Fibroblast of the conjunctiva (primary cell): ENCODE data around the gene CELA2A.
"Not testable (repeated sequence)": the region's sequence is repeated elsewhere in the genome, so short reads cannot be mapped to it uniquely, and the experiment has no call there.

Experiments used
- DNase-seq: peaks from one replicate; pipeline ENCODE4 v3.0.0-alpha.2; 2010; ENCODE audit warnings: low read depth

The CELA2A gene

DNA sequence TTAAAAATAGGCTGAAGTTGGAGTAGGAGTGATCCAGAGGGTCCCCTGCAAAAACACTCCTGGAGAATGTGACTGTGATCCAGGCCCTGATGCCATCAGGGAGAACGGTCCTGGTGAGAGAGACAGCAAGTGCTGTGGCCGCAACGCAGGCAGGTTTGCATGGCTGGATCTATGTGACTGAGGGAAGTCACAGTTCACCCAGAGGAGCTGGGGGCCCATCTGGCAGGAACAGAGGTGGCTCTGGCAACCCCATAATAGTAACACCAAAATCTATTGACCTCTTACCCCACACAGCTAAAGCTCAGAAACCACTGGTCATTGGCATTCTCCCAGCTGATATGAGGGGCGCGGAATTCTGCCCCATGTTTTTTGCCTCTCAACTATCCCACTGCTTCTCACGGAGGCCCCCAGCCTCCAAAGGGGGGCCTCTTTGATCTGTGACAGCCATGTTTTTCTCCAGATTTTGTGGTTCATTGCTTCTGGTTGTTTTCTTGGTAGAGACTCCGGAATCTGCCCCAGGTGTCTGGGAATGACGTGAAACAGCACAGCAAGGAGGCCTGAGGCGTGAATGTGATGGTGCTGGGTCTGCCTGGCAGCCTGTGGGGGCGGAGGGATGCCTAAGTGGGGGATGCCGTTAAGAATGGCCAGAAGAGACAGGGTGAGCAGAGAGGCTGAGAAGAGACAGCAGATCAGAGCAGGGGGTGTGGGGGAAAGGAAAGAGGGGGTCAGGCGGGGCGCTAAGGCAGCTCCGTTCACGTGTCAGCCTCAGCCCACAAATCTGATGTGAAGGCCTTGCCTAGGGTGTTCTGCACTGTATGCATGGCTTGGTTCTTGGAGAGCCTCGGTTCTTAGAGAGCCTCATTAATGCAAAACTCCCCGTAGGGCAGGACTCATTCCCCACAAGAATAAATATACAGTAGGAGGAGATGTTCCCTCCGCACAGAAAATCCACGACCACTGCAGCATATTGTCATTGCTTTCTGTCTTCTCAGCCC lies 43.9 kb downstream of the CELA2A start:
- no peak for DNase-seq

DNA sequence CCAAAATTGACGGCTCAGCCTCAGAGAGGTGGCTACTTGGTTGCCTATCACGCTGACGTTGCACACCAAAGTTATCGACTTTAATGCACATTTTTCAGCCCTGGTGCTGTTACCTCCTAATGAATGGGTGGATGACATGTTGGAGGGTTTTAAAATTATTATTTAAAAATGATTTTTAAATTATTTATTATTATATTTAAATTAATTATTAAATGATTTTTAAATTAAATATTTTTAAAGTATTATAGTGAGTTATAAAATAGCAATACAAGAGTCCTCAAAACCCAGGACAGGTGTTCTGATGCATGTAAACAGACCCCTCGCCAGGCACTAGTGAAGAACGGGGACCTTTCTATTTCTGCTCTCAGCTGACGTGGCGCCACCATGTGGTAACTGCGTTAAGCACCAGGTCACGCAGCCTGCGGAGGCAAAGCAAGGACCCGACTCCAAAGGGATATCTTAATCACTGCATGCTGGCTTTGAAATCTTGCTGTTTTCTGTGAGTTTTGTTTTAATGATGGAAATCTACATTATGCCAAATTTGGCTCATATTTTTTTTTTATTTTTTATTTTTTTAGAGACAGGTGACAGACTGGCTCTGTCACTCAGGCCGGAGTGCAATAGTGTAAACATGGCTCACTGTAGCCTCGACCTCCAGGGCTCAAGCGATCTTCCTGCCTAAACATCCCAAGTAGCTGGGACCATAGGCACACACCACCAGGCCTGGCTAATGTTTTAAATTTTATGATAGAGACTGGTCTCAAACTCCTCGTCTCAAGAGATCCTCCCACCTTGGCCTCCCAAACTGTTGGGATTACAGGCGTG lies 44.9 kb downstream of the CELA2A start:
- DNase-seq = peak; percentile 17

DNA sequence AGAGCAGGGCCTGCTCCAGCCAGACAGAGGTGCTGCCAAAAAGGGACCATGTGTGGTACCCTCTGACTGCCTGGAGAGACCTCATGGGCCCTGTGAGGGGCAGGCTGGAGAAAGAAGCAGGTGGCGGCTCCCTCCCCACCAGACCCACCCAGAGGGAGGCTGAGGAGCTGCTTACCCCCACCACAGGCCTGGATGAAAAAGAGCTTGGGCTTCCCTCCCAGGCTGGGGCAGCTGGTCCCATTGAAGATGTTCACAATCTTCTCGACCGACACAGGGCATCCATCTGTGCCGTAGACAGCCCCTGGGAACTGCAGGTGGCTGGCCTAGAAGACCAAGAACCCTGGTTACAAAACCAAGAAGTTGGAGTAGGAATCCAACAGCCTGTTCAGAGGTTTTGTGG lies 47.9 kb downstream of the CELA2A start:
- DNase-seq = no peak

DNA sequence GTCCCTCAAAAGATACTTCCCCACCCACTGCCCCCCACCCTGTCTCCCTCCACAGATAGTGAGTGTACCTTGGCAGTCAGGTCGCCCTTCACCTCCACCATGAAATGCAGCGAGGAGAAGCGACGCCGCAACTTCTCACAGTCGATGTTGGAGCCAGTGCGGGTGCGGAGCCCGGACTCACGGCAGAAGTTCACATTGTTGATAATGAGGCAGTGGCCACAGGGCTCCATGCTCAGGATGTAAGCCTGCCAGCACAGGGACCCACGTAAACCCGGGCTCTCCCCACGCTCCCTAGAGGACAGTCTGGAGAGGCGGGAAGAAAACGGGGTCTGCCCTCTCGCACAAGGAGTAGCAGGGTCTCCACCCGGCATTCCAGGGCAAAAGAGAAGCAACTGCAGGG lies 50.3 kb downstream of the CELA2A start:
- no peak for DNase-seq

DNA sequence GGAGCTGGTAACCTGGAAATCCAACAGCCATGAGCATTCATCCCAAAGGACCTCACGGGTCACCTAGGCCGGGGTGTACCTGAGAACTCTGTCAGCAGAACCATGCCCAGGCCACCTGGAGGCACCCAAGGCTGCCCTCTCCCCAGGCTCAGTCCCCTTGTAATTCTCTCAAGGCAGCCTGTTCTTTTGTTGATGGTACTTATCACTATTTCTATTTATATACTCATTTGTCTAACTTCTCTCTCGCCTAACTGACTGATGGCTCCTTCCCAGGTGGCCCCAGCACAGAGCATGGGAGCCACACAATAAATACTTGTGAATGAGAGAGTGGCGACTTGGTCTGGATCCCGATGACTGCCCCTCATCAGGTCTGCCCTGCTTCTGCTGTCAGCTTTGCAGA lies 50.7 kb downstream of the CELA2A start:
- DNase-seq = no peak

DNA sequence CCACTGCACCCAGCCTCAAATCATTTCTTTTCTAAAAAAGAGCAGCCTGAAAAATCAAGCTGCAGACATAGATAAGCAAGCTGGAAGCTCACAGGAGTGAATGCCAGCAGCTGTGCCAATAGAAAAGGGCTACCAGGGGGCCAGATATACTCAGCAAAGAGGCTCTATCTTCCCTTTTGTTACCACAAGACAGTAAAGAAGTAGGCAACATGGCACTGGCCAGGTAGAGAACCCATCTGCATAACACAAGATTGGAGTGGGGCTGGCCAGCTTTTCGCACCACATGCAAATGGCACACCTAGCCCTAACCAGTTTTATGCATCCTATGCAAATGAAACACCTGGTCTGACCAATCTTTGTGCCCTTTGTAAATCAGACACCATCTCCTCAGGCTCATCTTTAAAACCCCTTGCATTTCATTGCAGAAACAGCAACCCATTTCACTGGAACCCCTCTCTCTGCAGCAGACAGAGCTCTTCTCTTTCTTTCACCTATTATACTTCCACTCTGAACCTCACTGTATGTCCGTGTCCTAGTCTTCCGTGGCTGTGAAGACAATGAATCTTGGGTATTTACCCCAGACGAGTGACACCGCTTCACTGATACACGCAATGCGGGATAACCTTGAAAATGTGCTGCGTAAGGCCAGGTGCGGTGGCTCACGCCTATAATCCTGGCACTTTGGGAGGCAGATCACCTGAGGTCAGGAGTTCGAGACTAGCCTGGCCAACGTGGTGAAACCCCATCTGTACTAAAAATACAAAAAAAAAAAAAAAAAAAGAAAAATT lies 52.4 kb downstream of the CELA2A start:
- no peak for DNase-seq

DNA sequence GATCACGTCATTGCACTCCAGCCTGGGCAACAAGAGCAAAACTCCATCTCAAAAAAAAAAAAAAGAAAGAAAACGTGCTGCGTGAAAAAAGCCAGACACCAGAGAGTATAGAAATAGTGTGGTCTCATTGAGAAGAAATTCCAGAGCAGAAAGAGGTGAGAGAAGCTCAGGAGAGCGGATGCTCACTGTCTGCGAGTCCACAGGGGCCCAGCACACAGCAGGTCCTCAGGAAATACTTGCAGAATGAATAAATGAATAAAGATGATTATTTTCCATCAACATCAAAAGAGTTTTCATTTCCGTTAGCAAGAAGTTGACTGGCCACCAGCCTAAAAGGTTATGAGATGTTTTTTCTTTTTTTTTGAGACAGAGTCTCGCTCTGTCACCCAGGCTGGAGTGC lies 53.1 kb downstream of the CELA2A start:
- no peak for DNase-seq

DNA sequence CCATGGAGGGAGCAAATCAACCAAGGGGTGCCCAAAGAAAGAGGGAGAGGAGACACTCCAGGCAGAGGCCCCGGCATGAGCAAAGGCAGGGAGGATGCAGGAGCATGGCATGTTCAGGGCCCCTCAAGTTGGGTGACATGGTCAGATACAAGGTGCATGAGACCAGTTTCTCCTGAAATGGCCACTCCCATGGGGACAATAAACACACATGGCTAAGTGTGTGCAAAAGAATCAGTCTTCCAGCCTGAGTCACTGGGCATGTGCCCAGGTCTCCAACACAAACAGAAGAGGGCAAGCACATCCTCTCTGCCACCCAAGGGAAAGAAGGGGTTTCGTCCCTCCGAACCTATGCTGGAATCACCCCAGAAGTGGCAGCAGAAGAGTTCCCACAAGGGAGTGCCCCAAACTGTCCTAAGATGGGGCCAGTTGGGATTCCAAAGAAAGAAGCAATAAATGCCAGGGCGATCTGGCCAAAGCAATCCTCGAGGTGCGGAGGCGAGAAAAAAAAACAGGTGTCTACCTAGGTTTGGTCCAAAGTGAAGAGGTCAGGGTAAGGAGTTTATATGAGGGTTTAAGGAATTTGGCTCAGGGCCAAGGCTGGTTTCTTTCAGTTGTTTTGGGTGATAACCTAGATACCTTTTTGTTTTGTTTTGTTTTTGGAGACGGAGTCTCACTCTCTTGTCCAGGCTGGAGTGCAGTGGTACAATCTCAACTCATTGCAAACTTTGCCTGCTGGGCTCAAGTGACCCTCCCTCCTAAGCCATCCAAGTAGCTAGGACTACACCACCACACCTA lies 54.3 kb downstream of the CELA2A start:
- DNase-seq = no peak

DNA sequence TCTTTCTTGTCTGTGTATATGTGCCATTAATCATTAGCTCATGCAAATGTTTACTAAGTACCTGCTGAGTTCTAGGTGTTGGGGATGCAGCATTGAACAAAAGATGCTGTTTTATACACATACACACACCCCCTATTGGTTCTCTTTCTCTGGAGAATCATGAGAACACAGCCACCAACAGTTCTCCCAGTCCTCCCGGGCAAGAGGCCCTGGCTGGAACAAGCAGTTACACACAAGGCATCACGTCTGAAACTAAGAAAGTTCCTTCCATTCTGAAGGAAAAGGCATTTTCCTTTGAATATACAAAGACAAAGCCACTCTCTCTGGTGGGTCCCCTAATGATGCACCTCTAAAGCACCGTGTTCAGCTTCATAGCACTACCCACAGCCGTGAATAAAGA lies 56.7 kb downstream of the CELA2A start:
- DNase-seq = no peak

DNA sequence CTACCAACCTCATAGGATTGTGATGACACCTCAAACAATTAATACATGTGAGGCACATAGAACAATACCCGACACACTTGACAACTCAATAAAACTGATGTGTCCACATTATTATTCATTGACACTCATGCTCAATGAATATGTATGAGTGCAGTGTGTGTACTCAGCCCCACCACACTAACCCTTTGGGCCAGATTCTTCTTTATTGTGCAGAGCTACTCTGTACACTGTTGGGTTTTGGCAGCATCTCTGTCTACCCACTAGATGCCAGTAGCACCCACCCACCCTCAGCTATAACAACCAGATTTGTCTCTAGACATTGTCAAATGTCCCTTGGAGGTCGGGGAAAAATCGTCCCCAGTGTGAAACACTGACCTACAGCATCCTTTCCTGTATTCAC lies 57.4 kb downstream of the CELA2A start:
- no peak for DNase-seq

DNA sequence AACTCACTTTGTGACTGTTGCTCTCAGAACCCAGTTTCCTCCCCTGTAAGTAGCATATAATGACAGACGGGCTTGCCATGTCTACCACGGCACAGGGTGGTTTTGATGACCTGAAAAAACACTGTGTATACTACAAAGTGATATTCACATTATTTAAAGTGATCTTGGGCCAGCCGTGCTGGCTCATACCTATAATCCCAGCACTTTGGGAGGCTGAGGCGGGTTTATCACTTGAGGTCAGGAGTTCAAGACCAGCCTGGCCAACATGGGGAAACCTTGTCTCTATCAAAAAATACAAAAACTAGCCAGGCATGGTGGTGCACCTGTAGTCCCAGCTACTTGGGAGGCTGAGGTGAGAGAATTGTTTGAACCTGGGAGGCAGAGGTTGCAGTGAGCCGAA lies 58.0 kb downstream of the CELA2A start:
- not testable (repeated sequence) for DNase-seq

DNA sequence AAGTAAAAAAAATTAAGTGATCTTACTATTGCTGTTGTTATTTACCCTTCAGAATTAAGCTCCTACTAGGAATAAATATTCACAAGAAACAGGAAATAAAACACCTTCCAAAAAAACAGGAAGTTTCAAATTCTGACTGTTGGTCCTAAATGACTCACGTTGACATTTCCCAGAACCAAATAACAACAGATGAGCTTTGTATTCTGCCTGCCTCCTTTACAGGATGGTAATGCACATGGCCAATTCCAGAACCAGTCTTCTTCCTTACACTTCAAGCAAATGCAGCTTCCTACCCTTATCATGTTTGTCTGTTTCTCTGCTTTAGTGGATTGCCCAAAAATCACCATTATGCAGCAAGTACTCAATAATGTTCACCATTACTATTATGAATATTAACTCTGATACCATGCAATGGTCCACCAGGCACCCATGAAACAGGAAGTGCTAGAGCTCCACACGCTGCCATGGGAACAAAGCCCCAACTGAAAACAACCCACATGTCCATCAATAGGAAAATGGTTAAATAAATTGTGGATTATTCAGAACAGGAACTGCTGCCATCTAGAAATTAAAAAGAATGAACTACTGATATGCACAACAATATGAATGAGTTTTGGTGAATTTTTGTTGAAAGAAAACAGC lies 58.6 kb downstream of the CELA2A start:
- no peak for DNase-seq

DNA sequence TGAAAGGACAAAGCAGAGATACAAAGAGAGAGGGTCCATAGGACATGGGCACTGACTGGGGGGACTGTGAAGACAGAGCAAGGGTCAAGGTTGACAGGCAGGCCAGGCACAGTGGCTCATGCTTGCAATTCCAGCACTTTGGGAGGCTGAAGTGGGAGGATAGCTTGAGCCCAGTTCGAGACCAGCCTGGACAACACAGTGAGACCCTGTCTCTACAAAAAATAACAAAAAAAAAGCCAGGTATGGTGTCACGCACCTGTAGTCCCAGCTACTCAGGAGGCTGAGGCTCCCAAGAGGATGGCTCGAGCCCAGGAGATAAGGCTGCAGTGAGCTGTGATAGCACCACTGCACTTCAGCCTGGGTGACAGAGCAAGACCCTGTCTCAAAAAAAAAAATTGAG lies 63.1 kb downstream of the CELA2A start:
- no peak for DNase-seq

DNA sequence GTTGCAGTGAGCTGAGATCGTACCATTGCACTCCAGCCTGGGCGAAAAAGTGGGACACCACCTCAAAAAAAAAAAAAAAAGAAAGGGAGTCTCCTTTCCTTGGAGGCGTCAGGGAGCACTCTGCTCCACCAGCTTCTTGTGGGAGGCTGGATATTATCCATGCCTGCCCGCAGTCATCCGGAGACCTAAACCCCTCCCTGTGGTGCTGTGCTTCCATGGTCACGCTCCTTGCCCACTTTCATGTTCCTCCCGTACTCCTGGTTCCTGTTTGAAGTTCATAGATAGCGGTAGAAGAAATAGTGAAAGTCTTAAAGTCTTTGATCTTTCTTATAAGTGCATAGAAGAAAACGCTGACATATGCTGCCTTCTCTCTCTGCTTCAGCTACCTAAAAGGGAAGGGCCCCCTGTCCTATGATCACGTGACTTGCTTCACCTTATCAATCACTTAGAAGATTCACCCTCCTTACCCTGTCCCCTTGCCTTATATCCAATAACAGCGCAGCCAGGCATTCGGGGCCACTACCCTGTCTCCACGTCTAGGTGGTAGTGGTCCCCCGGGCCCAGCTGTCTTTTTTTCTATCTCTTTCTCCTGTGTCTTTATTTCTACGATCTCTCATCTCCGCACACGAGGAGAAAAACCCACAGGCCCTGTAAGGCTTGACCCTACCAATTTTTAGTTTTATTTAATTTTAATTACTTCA lies 64.8 kb downstream of the CELA2A start:
- not testable (repeated sequence) for DNase-seq
